Colon (tissue), 2 donors: ENCODE measurements around the gene SMIM5.

Experiments used
- FAIRE-seq: peaks from 2 replicates; lab custom pipeline; 2012; peaks lifted over from hg19 to GRCh38; lab: Jason Lieb, UNC
- donor health status: control.
- donor health status: control.

SMIM5 gene

DNA sequence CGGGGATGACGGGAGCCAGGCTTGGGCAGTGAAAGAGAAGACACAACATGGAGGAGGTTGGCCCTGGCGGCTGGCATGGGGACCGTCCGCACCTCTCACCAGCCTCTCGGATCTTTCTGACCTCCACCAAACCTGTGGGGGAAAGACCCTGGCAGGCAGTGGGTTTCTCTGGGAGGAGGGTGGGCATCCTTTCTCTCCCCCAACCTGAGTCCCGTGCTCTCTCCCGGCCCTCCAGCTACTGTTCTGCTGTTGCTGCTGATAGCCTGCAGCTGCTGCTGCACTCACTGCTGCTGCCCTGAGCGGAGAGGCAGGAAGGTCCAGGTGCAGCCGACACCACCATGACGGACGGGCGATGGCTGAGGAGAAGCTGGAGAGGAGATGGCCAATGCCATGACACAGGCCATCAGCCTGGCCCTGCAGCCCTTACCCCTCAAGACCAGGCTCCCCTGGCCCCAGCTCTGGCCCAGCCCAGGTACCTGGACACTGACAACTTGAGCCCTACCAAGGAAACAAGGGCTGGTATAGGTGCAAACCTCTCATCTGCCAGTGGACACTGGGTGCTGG is 7.4 kb downstream of the SMIM5 start:
- no peak for FAIRE-seq

DNA sequence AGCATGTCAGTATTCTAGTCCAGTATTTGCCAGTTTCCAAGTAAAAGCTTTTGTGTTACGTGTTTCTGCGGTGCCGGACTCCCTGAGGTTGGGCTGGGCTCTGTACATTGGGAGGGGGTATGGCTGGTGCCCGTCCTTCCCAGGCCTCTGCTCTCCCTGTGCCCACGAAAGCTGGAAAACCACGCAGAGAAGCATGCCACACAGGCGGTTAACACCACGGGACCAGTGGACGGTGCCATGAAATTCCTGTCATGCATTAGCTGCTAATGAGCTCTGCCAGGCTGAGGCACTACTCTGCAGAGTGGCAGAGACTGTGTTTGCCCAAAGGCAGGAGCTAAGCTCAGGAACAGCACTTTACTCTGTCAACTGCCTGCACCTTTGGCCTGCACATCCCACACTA is 8.1 kb downstream of the SMIM5 start:
- FAIRE-seq: no peak

DNA sequence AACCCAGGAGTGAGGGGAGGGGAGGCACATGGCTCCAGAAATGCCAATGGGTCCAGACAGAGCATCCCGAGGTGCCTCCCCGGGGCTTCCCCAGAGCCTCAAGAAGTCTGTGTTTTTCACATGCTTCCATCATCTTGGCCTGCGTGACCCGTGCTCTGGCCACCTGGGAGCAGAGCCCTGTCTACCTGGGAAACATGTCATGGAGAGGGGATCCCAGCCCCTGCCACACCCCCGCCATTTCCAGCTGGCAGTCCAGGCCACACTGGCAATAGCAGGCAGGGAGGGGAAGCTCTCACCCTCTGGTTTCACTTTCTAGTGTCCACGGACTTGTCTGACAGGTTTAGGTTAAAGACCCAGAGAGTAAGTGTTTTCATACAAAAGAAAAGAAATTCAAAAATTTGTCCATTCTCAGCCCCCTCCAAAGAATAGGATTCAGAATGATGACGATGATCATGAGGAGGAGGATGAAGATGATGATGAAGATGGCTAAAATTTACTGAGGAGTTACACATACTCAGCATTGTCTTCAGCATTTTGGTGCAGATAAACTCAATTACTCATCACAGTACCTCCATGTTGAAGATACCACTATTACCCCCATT is 9.0 kb downstream of the SMIM5 start:
- no peak for FAIRE-seq

- no peak for FAIRE-seq
Observed at GRCh38 chr17:75642784-75643642, 9.8 kb downstream of the SMIM5 start.

DNA sequence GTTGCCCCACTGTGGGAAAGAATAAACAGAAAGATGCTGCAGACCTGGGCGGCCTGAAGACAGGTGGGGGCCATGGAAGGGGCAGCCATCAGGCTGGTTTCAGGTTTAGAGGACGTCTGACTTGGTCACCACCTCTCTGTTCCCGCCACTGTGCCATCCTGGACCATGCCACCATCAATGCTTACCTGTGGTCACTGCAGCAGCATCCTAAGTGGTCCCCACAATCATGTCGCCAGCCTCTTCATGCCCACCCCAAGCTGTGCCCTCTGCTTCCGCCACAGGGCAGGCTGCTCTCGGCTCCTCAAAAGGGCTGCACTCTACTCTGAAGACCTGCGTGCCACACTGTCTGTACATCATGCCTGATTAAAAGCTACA is 10.4 kb downstream of the SMIM5 start:
- no peak for FAIRE-seq

GRCh38 chr17:75645501-75645888 is 12.3 kb downstream of the SMIM5 start:
- peak; percentile 60 for FAIRE-seq

DNA sequence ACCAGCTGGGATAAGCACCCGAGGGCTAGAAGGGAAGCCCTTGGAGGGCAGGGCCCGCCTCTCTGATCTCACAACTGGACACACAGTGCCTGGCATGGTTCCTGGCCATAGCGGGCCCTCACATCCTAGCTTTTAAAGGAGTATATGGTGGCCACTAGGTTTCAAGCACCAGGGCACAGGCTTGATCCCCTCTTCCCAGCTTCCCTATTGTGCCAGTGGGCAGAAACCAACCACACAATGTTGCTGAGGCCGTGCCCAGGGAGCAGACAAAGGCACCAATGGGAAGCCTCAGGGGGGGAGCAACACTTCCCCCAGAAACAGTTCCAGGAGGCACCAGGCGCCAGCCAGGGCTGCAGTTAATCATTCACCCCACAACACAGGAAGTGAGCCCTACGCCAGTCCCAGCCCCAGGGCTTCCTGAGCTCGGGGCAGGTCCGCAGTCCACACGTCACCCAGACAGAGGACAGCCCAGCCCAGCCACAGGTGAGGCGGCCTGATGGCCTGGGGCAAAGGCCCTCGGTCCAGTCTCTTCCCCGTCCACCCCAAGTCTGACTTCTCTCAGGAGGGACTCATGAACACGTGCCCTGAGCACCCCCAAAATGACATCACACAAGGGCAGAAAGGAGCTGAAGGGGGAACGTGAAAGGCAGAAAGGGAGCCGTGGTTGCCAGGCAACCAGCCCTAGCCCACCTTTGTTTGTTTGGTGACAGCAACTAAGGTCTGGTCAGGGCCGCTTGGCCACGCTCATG is 12.8 kb downstream of the SMIM5 start:
- no peak for FAIRE-seq

GRCh38 chr17:75646638-75646992 is 13.4 kb downstream of the SMIM5 start:
- FAIRE-seq: no peak

DNA sequence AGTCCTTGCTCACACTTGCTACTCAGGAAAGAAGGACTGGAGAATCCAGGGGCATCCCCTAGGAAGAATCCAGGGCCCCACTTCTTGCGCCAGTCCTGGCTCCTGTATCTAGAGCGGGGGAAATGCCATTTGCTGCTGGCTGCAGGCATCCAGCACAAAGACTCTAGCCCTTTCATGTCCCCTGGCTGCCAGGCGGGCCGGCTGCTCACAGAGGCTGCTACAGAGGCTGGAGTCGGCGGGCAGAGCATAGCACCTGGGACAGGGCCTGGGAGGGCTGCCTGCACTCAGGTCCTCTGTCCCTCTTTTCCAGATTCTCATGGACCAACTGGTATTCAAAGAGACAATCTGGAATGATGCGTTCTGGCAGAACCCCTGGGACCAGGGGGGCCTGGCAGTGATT is 13.8 kb downstream of the SMIM5 start:
- FAIRE-seq: no peak

DNA sequence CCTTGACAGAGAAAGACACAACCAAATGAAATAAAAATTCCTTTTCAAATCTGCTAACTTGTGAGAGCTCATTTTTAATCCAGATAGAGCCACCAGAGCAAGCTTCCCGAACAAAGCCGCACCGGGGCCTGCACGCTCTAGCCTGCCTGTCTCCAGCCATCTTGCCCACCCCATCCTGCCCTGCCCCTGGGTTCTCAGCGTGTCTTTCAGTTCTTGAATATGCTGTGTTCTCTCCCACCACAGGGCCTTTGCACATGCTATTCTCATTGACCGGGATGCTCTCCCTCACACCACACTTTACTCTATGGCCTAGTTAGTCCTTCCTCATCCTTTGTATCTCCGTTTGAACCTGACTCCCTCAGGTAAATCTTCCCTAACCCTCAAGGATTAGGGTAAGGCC is 14.7 kb downstream of the SMIM5 start:
- no peak for FAIRE-seq

- FAIRE-seq: no peak
Observed at GRCh38 chr17:75649687-75650086, 16.5 kb downstream of the SMIM5 start.

- FAIRE-seq: no peak
Observed at GRCh38 chr17:75650874-75651273, 17.6 kb downstream of the SMIM5 start.

DNA sequence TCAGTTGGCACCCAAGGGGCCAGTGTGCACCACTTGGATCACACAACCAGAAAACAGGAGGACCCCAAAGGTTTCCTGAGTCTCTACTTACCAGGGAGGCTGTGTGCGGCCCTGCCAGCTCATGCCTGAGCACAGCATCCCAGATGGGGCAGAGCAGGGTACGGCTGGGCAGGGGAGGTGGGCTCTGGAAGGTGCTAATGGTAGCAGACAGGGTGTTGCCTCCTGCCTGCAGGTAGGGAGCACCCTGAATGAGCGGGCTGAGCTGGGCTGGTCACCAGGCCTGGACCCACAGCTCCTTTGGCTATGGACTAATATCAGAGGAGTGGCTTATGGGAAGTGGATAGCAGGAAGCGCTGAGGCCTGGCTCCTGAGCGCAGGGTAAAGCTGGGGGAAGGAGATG is 19.1 kb downstream of the SMIM5 start:
- FAIRE-seq: no peak

DNA sequence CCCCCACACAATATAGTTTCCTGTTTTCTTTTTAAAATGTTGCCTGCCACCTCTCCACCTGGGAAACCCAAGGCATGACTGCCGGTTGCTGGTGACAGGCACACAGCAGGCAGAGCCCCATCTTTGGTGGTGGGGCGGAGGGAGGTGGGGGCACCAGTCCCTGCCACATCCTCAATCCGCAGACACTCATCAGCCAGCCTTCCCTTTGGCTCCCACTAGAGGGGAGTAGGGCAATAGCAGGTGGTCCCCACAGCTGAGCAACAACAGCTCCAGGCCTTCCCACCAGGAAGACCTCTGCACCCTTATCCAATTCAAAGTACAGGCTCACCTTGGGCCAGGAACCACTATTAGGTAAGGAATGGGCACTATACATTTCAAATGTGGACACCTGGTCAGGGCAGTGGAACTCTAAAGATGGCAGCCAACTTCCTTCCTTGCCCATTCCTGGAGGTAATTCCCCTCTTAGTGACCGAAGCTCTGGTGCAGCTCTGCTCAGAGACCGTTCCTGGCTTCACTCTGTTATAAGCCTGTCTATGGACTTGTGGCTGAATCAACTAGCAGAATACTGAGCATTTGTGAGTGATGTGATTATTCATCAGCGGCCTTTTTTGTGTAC is 19.8 kb downstream of the SMIM5 start:
- no peak for FAIRE-seq

DNA sequence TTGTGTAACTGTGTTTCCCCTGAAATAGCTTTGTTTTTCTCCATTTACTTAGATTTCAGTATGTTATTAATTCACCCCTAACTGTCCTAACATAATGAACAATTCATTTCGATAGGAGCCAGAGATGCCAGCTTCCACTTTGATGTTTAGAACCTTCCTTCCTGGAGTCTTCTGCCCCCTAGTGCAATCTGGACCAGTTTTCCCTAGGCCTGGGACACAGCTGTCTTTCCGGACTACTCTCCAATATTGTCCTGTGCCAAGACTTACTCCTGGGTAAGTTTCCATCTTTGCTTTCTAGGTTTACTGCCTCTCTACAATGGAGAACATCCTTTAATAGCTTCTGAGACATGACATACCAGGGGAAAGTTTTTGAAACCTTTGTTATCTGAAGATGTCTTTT is 20.9 kb downstream of the SMIM5 start:
- FAIRE-seq: no peak

DNA sequence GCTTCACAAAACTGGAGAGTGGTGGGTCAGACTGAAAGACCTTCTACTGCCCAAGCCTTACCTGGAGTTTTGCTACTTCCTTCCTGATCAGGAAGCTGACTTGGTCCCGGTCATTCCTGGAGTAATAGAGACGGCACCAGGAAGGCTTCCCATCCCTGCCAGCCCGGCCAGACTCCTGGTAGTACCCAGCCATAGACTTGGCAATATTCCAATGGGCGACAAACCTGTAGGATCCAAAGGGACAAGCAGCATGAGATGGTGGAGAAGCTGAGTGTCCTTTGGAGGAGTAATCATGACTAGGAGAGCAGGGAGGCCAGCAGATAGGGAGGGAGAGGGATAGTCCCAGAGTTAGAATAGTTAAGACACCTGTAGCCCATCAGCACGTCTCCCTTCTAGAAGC is 25.0 kb downstream of the SMIM5 start:
- no peak for FAIRE-seq

DNA sequence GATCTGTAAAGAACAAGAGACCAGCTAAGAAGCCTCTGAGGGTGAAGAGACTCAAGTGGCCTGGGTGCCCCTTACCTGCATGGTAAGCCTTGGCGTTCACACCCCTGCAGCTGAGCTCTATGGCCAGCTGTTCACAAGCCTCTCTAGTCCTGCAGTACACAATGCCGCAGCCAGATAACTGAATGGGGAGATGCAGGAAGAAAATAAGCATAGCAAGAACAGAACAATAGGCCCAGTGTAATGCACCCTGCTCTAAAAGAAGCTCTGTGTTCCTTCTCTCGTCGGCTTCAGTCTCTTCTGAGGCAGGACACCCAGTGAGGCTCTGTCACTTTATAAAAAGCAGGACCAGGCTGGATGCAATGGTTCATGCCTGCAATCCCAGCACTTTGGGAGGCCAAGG is 28.3 kb downstream of the SMIM5 start:
- FAIRE-seq: no peak

- no peak for FAIRE-seq
Observed at GRCh38 chr17:75662511-75662910, 29.3 kb downstream of the SMIM5 start.

DNA sequence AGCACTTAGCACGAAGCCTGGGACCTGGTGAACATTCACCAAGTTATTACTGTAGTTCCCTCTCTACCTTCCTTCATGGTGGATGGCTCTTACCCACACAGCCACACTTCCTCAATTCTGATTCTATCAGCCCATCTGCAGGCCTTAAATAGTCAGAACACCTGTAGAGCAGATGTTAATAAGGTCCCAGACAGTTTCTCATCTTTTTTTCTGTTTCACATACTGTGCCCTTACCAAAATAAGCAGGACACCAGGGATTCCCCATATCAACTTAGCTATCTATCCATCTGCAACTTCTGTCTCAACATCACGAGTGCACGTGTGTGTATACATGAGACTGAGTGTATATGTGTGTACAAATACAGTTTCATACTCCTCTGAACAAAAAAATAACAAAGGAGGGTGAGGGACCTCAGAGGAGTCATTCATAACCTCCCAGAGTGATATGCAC is 30.9 kb downstream of the SMIM5 start:
- FAIRE-seq: no peak

DNA sequence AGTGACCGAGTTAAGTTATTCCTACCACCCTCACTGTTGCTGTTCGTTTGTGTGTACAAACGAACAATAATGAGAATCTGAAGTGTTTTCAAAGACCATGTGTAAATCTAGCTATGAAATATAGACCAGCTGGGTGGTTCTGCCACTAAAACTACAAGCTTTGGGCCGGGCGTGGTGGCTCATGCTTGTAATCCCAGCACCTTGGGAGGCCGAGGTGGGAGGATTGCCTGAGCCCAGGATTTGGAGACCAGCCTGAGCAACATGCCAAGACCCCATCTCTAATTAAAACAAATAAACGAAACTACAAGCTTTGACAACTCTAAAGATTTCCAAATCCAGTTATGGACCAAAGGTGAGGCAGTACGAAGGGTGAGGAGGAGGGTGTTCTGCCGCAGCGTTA is 32.7 kb downstream of the SMIM5 start:
- no peak for FAIRE-seq

GRCh38 chr17:75666959-75667790 is 33.9 kb downstream of the SMIM5 start, which contains the start of the genes RECQL5 and SAP30BP:
Gene RECQL5 (minus strand): TSS chr17:75667154. CDS start chr17:75666557, 597 bp downstream.
Gene SAP30BP (plus strand): TSS chr17:75667338. CDS start chr17:75667373, 35 bp downstream.
- FAIRE-seq: no peak
